Stomach (tissue), 9 donors: Measurements from ENCODE around the gene SHOC2. TPM values are rescaled to one million over a fixed set of nuclear protein-coding genes. Genes with fewer than 3 reads are reported as not detected.

ENCODE experiments used
- DNase-seq, 2 donors: peaks; one replicate each; pipeline versions ENCODE4 v3.0.0 to v3.0.0-alpha.2; 2013 to 2019
- H3K27ac ChIP-seq, 5 donors: fragments of 200-600 bp in 4 of 5; sonication (generic) in 4 of 5; one replicate each; pipeline ENCODE4 v1.5.1; 2013 to 2019; ENCODE audit warnings: mild to moderate bottlenecking in 1 of 5, moderate library complexity in 1 of 5
- H3K27me3 ChIP-seq, 3 donors: fragments of 200-600 bp; sonication (generic); one replicate each; pipeline ENCODE4 v1.5.1; 2017 to 2019; ENCODE audit warnings: mixed run types in 1 of 3
- H3K36me3 ChIP-seq, 4 donors: fragments of 200-600 bp; sonication (generic); 1 replicate in 3 of 4; 2 replicates in 1 of 4; pipeline ENCODE4 v1.5.1; 2016 to 2019
- H3K4me1 ChIP-seq, 4 donors: fragments of 200-600 bp; sonication (generic); one replicate each; pipeline ENCODE4 v1.5.1; 2016 to 2019
- H3K4me3 ChIP-seq, 4 donors: fragments of 200-600 bp; sonication (generic) in 3 of 4; one replicate each; pipeline ENCODE4 v1.5.1; 2016 to 2019; ENCODE audit warnings: mild to moderate bottlenecking in 1 of 4
- H3K9me3 ChIP-seq, 4 donors: fragments of 200-600 bp; sonication (generic); one replicate each; pipeline ENCODE4 v1.5.1; 2016 to 2019
- CTCF ChIP-seq, 7 experiments: fragments of 450-650 bp in 4 of 7; fragments of 200-600 bp in 3 of 7; sonication (generic) in 3 of 7; IDR thresholded peaks; one replicate each; pipeline ENCODE4 v1.5.1; 2016 to 2019; ENCODE audit warnings: antibody characterized with exemption in 7 of 7, control low read depth in 2 of 7, mild to moderate bottlenecking in 1 of 7
- EP300 ChIP-seq: sonication (generic); formaldehyde crosslinking; IDR thresholded peaks from one replicate; pipeline ENCODE4 v1.6.1; 2017; ENCODE audit warnings: antibody characterized with exemption
- POLR2A ChIP-seq, 4 donors: fragments of 450-650 bp; IDR thresholded peaks; one replicate each; pipeline ENCODE4 v1.6.1; 2016; ENCODE audit warnings: antibody characterized with exemption in 4 of 4, control low read depth in 2 of 4, mild to moderate bottlenecking in 1 of 4, moderate library complexity in 1 of 4
- POLR2AphosphoS5 ChIP-seq, 3 donors: sonication (generic); formaldehyde crosslinking; IDR thresholded peaks; one replicate each; pipeline ENCODE4 v1.6.1; 2016; ENCODE audit warnings: antibody characterized with exemption in 3 of 3
- WGBS, 5 donors: extraction: QIAGEN DNeasy Blood & Tissue Kit in 3 of 5; methylation state at CpG; one replicate each; pipeline versions ENCODE4 v1.1.5 to v1.1.7; 2013 to 2018; 5-methylcytosine and 5-hydroxymethylcytosine counted together
- intact Hi-C: fragments of 100-400 bp; cut with DNase I; formaldehyde crosslinking; loops from one replicate; pipeline ENCODE4 v1.15.1; 2023; ENCODE audit warnings: low total_unique reads
- polyA plus RNA-seq, 3 donors: library from polyadenylated mRNA; stranded (reverse); fragments of 200-250 nt; gene quantifications; one replicate each; pipeline ENCODE4 v1.2.3, GENCODE V29; 2013
- total RNA-seq, 5 donors: library from RNA; depleted of rRNA; stranded (reverse); fragments of >200 nt; gene quantifications; one replicate each; pipeline versions ENCODE4 v1.1.0 to v1.2.3, GENCODE V29; 2014 to 2016
- donor health status: healthy with polysubstance abuse.
- donor health status: Bipolar disorder and iron deficiency.
- donor health status: healthy.

SHOC2 gene
- total and polyA plus RNA-seq, 8 donors: 13.2 to 550 (median 37.6) TPM

GRCh38 chr10:110927461-110927860 is 8.1 kb downstream of the SHOC2 start:
- Histone ChIP-seq H3K36me3 (no peaks in the 10 kb centered on the region), H3K27me3 (no peaks in the 10 kb centered on the region), H3K4me1 (peaks cover 7 to 83% (median 46%) of the 10 kb centered on the region in 4 donors), H3K9me3 (no peaks in the 10 kb centered on the region), H3K27ac (no peak overlapping the region), H3K4me3 (no peak overlapping the region)
- no peak for TF ChIP-seq EP300
- 90 to 98% (median 95%) methylated on average over 2 of the region's 2 CpGs for WGBS, 5 donors
- intact Hi-C loops: no loop called here
- no peak for DNase-seq

GRCh38 chr10:110931769-110932381 is 12.5 kb downstream of the SHOC2 start:
- WGBS, 5 donors: 52 to 80% (median 62%) methylated on average over 1 of the region's 1 CpG
- no peak for TF ChIP-seq EP300
- TF ChIP-seq POLR2AphosphoS5 (IDR thresholded peaks at IDR 0.05): no peak
- no peak for TF ChIP-seq POLR2A (IDR thresholded peaks at IDR 0.05)
- no peak for TF ChIP-seq CTCF (IDR thresholded peaks at IDR 0.05)
- Histone ChIP-seq H3K36me3 (no peaks in the 10 kb centered on the region), H3K4me1 (peaks cover 0 to 56% (median 32%) of the 10 kb centered on the region in 4 donors), H3K9me3 (no peaks in the 10 kb centered on the region), H3K4me3 (no peak overlapping the region), H3K27ac (no peak overlapping the region), H3K27me3 (no peaks in the 10 kb centered on the region)
- intact Hi-C loops: no loop called here
- DNase-seq: no peak

GRCh38 chr10:110932505-110933180 is 13.2 kb downstream of the SHOC2 start:
- no peak for TF ChIP-seq EP300
- no peak for TF ChIP-seq CTCF (IDR thresholded peaks at IDR 0.05)
- intact Hi-C loops: no loop called here
- Histone ChIP-seq H3K9me3 (no peaks in the 10 kb centered on the region), H3K4me1 (peaks cover 0 to 52% (median 30%) of the 10 kb centered on the region in 4 donors), H3K27ac (no peak overlapping the region), H3K27me3 (no peaks in the 10 kb centered on the region), H3K36me3 (no peaks in the 10 kb centered on the region), H3K4me3 (no peak overlapping the region)
- 19 to 44% (median 35%) methylated on average over 1 of the region's 1 CpG for WGBS, 5 donors
- DNase-seq: no peak

- WGBS, 5 donors: 96 to 97% (median 97%) methylated on average over 17 to 18 of the region's 18 CpGs
- no peak for DNase-seq
- Histone ChIP-seq H3K4me3 (no peak overlapping the region), H3K9me3 (no peaks in the 10 kb centered on the region), H3K27ac (no peak overlapping the region), H3K27me3 (no peaks in the 10 kb centered on the region), H3K4me1 (peaks cover 0 to 23% (median 17%) of the 10 kb centered on the region in 4 donors), H3K36me3 (peaks cover 0 to 4% (median 2%) of the 10 kb centered on the region in 4 donors)
- intact Hi-C loops: no loop called here
- TF ChIP-seq POLR2AphosphoS5 (IDR thresholded peaks at IDR 0.05) (no peak), POLR2A (IDR thresholded peaks at IDR 0.05) (no peak), CTCF (IDR thresholded peaks at IDR 0.05) (no peak), EP300 (no peak)
Observed at GRCh38 chr10:110936757-110937156, 17.4 kb downstream of the SHOC2 start.

GRCh38 chr10:110939419-110939818 is 20.0 kb downstream of the SHOC2 start:
- Histone ChIP-seq H3K27ac (no peak overlapping the region), H3K36me3 (peaks cover 0 to 9% (median 7%) of the 10 kb centered on the region in 4 donors), H3K4me1 (peaks cover 0 to 18% (median 3%) of the 10 kb centered on the region in 4 donors), H3K4me3 (no peak overlapping the region), H3K27me3 (no peaks in the 10 kb centered on the region), H3K9me3 (no peaks in the 10 kb centered on the region)
- intact Hi-C loops: no loop called here
- TF ChIP-seq EP300 (no peak), POLR2AphosphoS5 (IDR thresholded peaks at IDR 0.05) (no peak), POLR2A (IDR thresholded peaks at IDR 0.05) (no peak), CTCF (IDR thresholded peaks at IDR 0.05) (no peak)
- WGBS, 5 donors: 93 to 97% (median 94%) methylated on average over 4 of the region's 4 CpGs
- DNase-seq: no peak
